Endothelial cell of umbilical vein (primary cell): ENCODE measurements around the gene KRTAP10-11.

Source experiments
- CTCF ChIP-seq, 2 donors: IDR thresholded peaks; 1 replicate in 1 of 2; 2 replicates in 1 of 2; pipeline ENCODE4 v1.5.1; 2011; ENCODE audit warnings: low read length in 2 of 2, mild to moderate bottlenecking in 2 of 2, moderate library complexity in 2 of 2, control low read depth in 1 of 2, inconsistent platforms in 1 of 2, low read depth in 1 of 2; ENCODE audit not compliant: insufficient read depth in 1 of 2; ENCODE audit errors: extremely low read depth in 1 of 2
- EZH2 ChIP-seq: IDR thresholded peaks from 2 replicates; pipeline ENCODE4 v1.6.1; 2012; ENCODE audit warnings: borderline replicate concordance, low read depth, mild to moderate bottlenecking, moderate library complexity, low read length, inconsistent platforms; ENCODE audit not compliant: severe bottlenecking
- JUN ChIP-seq: IDR thresholded peaks from 2 replicates; pipeline ENCODE4 v1.6.1; 2011; ENCODE audit warnings: borderline replicate concordance, low read depth; ENCODE audit not compliant: insufficient read length, insufficient read depth
- MAX ChIP-seq: IDR thresholded peaks from 2 replicates; pipeline ENCODE4 v1.6.1; 2011; ENCODE audit not compliant: insufficient read depth, insufficient read length
- POLR2A ChIP-seq: IDR thresholded peaks from 2 replicates; pipeline ENCODE4 v1.6.1; 2012; ENCODE audit warnings: low read depth, mild to moderate bottlenecking, control low read depth, low read length
- POLR2AphosphoS5 ChIP-seq: IDR thresholded peaks from 2 replicates; pipeline ENCODE4 v1.6.1; 2012; ENCODE audit warnings: low read depth, mild to moderate bottlenecking, control low read depth, low read length, moderate library complexity; ENCODE audit not compliant: insufficient read depth

- TF ChIP-seq POLR2A (no peak), CTCF (IDR thresholded peaks at IDR 0.05; ENCODE audit: extremely low read depth in 1 of 2, insufficient read depth in 1 of 2, low read depth in 1 of 2, low read length in 2 of 2) (no peak), JUN (no peak), POLR2AphosphoS5 (no peak), MAX (no peak), EZH2 (no peak)
Observed at GRCh38 chr21:44623575-44623974, 22.6 kb upstream of the KRTAP10-11 start.
